Measurements from ENCODE around the gene ARAP1.

- TF ChIP-seq CTCF (IDR thresholded peaks at IDR 0.05) (no peak), POLR2A (IDR thresholded peaks at IDR 0.05) (no peak)
These were observed 2.4 kb upstream of the ARAP1 start for GRCh38 chr11:72754544-72755155.
